Stimulated activated memory B cell treated with anti-CD40 and anti-IgM and Interleukin-4, amounts not matched to agents 10 μg/mL and 1 μg/mL and 100 μg/mL, for 72 hours (primary cell): Measurements from ENCODE around the gene ABCB6.
A peak's percentile ranks its signal among the peaks of the same experiment; 100 is the strongest.
"Not testable (repeated sequence)": the region's sequence is repeated elsewhere in the genome, so short reads cannot be mapped to it uniquely, and the experiment has no call there.

Experiments used
- ATAC-seq: fragments of 150-1000 bp; cut with Tn5 transposase; 2 replicates; pipeline ENCODE4 v1.10.0; 2021
- H3K27ac Mint-ChIP-seq: one replicate; pipeline ENCODE4 v1.8.0; 2022; ENCODE audit warnings: mild to moderate bottlenecking, mixed read lengths
- H3K27me3 Mint-ChIP-seq: one replicate; pipeline ENCODE4 v1.8.0; 2022; ENCODE audit warnings: mixed read lengths
- H3K36me3 Mint-ChIP-seq: one replicate; pipeline ENCODE4 v1.8.0; 2022; ENCODE audit warnings: mixed read lengths
- H3K4me1 Mint-ChIP-seq: one replicate; pipeline ENCODE4 v1.8.0; 2022; ENCODE audit warnings: mixed read lengths
- H3K4me3 Mint-ChIP-seq: one replicate; pipeline ENCODE4 v1.8.0; 2022; ENCODE audit warnings: mild to moderate bottlenecking, moderate library complexity, mixed read lengths
- H3K9me3 Mint-ChIP-seq: one replicate; pipeline ENCODE4 v1.8.0; 2022; ENCODE audit warnings: mixed read lengths

Gene ABCB6

GRCh38 chr2:219209236-219210195, 9.2 kb downstream of the ABCB6 start:
- Mint-ChIP-seq H3K9me3 (no peaks in the 10 kb centered on the region), H3K27ac (peak overlapping the region; percentile 40), H3K27me3 (no peaks in the 10 kb centered on the region), H3K4me1 (peaks cover 14% of the 10 kb centered on the region), H3K36me3 (peaks cover 27% of the 10 kb centered on the region), H3K4me3 (no peak overlapping the region)
- ATAC-seq = no peak

- Mint-ChIP-seq H3K4me1 (peaks cover 14% of the 10 kb centered on the region), H3K36me3 (peaks cover 15% of the 10 kb centered on the region), H3K27me3 (no peaks in the 10 kb centered on the region), H3K27ac (peak overlapping the region; percentile 41), H3K9me3 (no peaks in the 10 kb centered on the region), H3K4me3 (peak overlapping the region; percentile 55)
- ATAC-seq = no peak
These were observed 10.6 kb downstream of the ABCB6 start for GRCh38 chr2:219207884-219208740.

GRCh38 chr2:219207134-219207883, 11.4 kb downstream of the ABCB6 start:
- H3K36me3 Mint-ChIP-seq = peaks cover 13% of the 10 kb centered on the region
- H3K4me3 Mint-ChIP-seq = peak overlapping the region; percentile 80
- peaks cover 14% of the 10 kb centered on the region for H3K4me1 Mint-ChIP-seq
- ATAC-seq = no peak
- no peaks in the 10 kb centered on the region for H3K9me3 Mint-ChIP-seq
- peak overlapping the region; percentile 81 for H3K27ac Mint-ChIP-seq
- H3K27me3 Mint-ChIP-seq = no peaks in the 10 kb centered on the region

DNA sequence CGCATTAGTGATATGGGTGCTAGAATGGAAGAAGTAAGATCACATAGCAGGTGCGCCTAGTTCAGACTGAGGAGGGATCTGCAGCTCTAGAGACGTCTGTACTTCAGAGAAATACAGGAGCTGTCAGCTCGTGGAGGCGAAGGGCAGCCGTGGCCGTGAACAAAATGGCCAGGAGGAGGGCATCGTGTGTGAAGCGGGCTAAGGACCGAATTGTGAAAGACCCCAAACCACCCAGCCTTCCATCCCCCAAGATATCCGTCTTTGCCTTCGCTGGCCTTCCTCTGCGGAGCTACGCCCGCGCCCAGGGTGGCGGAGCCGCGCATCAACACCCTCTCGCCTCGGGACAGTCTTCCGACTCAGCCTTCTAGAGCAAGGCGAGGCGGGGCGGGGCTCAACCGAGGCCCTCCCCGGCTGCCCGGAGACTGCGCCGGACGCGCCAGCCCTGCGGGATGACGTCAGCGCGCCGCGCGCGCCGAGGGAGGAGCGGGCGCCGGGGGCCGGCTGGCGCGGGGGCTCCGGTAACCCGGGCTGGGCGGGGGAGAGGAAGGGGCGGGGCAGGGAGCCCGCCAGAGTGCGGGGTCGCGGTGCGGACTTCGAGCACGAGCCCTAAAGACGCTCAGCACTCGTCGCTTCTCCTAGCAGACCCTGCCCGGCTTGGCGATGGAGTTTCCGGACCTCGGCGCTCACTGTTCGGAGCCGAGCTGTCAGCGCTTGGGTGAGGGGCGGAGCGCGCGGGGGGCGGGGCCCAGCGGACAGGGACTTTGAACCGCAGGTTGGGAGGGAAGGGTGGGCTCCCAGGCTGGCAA, 12.2 kb downstream of the ABCB6 start, which contains the start of gene ZFAND2B:
ZFAND2B (plus strand) TSS at position 455 of the 806 bp plus-strand sequence; CDS start at position 661, 206 bp downstream.
- Mint-ChIP-seq H3K4me3 (peak within 1 kb of the TSS; percentile 80), H3K27ac (peak within 1 kb of the TSS; percentile 81)

GRCh38 chr2:219205981-219206327, 12.8 kb downstream of the ABCB6 start:
- Mint-ChIP-seq H3K27me3 (no peaks in the 10 kb centered on the region), H3K36me3 (peaks cover 13% of the 10 kb centered on the region), H3K9me3 (no peaks in the 10 kb centered on the region), H3K27ac (peak overlapping the region; percentile 81), H3K4me3 (peak overlapping the region; percentile 80), H3K4me1 (peaks cover 14% of the 10 kb centered on the region)
- no peak for ATAC-seq

More for the DNA sequence above, 12.2 kb downstream of the ABCB6 start, which contains the start of gene ZFAND2B:
- no peaks in the 10 kb centered on the region for H3K9me3 Mint-ChIP-seq
- peaks cover 14% of the 10 kb centered on the region for H3K4me1 Mint-ChIP-seq
- H3K27me3 Mint-ChIP-seq = no peaks in the 10 kb centered on the region
- H3K36me3 Mint-ChIP-seq = peaks cover 13% of the 10 kb centered on the region
- ATAC-seq = peak; percentile 99

DNA sequence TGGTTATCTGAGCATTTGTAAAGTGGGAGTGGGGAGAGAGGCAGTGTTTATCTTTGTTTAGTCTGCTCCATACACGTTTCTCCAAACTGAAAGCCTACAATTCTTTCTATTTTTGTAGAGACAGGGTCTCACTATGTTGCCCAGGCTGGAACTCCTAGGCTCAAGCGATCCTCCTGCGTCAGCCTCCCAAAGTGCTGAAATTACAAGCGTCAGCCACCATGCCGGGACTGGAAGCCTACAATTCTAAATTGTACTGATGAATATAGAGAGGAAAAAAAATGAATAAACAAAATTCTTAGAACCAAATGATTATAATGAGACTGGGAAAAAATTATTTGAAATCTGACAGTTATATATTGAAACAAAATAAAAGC, 13.6 kb downstream of the ABCB6 start:
- H3K27me3 Mint-ChIP-seq = no peaks in the 10 kb centered on the region
- ATAC-seq = no peak
- H3K4me3 Mint-ChIP-seq = peak overlapping the region; percentile 36
- H3K9me3 Mint-ChIP-seq = no peaks in the 10 kb centered on the region
- H3K36me3 Mint-ChIP-seq = peaks cover 10% of the 10 kb centered on the region
- peaks cover 14% of the 10 kb centered on the region for H3K4me1 Mint-ChIP-seq
- peak overlapping the region; percentile 81 for H3K27ac Mint-ChIP-seq

GRCh38 chr2:219204425-219205164, 14.2 kb downstream of the ABCB6 start:
- Mint-ChIP-seq H3K36me3 (peaks cover 6% of the 10 kb centered on the region), H3K9me3 (no peaks in the 10 kb centered on the region), H3K27ac (no peak overlapping the region), H3K27me3 (peaks cover 3% of the 10 kb centered on the region), H3K4me1 (peaks cover 14% of the 10 kb centered on the region), H3K4me3 (no peak overlapping the region)
- ATAC-seq = no peak

GRCh38 chr2:219201331-219201730, 17.4 kb downstream of the ABCB6 start:
- ATAC-seq = not testable (repeated sequence)

DNA sequence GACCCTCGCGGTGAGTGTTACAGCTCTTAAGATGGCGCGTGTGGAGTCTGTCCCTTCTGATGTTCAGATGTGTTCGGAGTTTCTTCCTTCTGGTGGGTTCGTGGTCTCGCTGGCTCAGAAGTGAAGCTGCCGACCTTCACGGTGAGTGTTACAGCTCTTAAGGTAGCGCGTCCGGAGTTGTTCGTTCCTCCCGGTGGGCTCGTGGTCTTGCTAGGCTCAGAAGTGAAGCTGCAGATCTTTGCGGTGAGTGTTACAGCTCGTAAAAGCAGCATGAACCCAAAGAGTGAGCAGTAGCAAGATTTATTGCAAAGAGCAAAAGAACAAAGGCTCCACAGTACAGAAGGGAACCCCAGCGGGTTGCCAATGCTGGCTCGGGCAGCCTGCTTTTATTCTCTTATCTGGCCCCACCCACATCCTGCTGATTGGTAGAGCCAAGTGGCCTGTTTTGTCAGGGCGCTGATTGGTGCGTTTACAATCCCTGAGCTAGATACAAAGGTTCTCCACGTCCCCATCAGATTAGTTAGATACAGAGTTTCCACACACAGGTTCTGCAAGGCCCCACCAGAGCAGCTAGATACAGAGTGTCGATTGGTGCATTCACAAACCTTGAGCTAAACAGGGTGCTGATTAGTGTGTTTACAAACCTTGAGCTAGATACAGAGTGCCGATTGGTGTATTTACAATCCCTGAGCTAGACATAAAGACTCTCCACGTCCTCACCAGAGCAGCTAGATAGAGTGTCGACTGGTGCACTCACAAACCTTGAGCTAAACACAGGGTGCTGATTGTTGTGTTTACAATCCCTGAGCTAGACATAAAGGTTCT, 18.0 kb downstream of the ABCB6 start:
- H3K27ac Mint-ChIP-seq, ATAC-seq, H3K36me3 Mint-ChIP-seq, H3K9me3 Mint-ChIP-seq, H3K4me3 Mint-ChIP-seq, H3K4me1 Mint-ChIP-seq: not testable (repeated sequence)
- H3K27me3 Mint-ChIP-seq = peaks cover 13% of the 10 kb centered on the region

More at GRCh38 chr2:219201331-219201730, 17.4 kb downstream of the ABCB6 start:
- H3K4me1 Mint-ChIP-seq, H3K4me3 Mint-ChIP-seq, H3K36me3 Mint-ChIP-seq, H3K9me3 Mint-ChIP-seq, H3K27ac Mint-ChIP-seq: not testable (repeated sequence)
- peaks cover 13% of the 10 kb centered on the region for H3K27me3 Mint-ChIP-seq

- Mint-ChIP-seq H3K27me3 (peaks cover 13% of the 10 kb centered on the region), H3K27ac (no peak overlapping the region), H3K4me3 (no peak overlapping the region), H3K36me3 (no peaks in the 10 kb centered on the region), H3K9me3 (no peaks in the 10 kb centered on the region), H3K4me1 (no peaks in the 10 kb centered on the region)
- no peak for ATAC-seq
These were observed 19.1 kb downstream of the ABCB6 start for GRCh38 chr2:219199470-219200211.

GRCh38 chr2:219198974-219199373, 19.8 kb downstream of the ABCB6 start:
- no peak for ATAC-seq
- Mint-ChIP-seq H3K36me3 (no peaks in the 10 kb centered on the region), H3K9me3 (no peaks in the 10 kb centered on the region), H3K27ac (no peak overlapping the region), H3K27me3 (peaks cover 13% of the 10 kb centered on the region), H3K4me3 (no peak overlapping the region), H3K4me1 (no peaks in the 10 kb centered on the region)

DNA sequence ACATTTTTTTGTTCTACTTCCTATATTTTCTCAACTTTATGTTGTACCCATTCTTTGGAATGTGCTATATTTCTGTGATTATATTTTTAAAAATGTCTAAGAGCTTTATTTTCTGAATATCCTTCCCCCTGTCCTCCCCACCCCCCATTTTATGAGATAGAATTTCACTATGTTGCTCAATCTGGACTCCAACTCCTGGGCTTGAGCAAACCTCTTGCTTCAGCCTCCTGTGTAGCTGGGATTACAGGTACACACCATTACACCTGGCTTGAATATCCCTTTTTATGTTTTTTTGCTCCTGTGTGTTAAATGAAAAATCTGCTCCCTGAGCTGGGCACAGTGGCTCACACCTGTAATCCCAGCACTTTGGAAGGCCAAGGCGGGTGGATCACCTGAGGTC, 21.4 kb downstream of the ABCB6 start:
- Mint-ChIP-seq H3K27ac (no peak overlapping the region), H3K9me3 (no peaks in the 10 kb centered on the region), H3K4me3 (no peak overlapping the region), H3K27me3 (peaks cover 13% of the 10 kb centered on the region), H3K4me1 (no peaks in the 10 kb centered on the region), H3K36me3 (no peaks in the 10 kb centered on the region)
- no peak for ATAC-seq
